ENCODE results near the gene CLNK. TPM values are rescaled to one million over a fixed set of nuclear protein-coding genes. Genes with fewer than 3 reads are reported as not detected.

Gene CLNK
- total and polyA plus RNA-seq, 2 of the 8 experiments (the other 6 are each of a cell fraction or from before 2014, with no cell fraction given) = not detected

- no peak overlapping the region for H2BK20ac ChIP-seq (ENCODE audit: low read length)
- H2BK5ac ChIP-seq (ENCODE audit: low read depth, low read length) = no peak overlapping the region
- peaks cover 0 to 2% (median 0%) of the 10 kb centered on the region in 4 experiments; a peak in 1 of 7 replicates for H3K4me1 ChIP-seq (replicated peaks in 1 of 4; ENCODE audit: control insufficient read depth in 3 of 4, insufficient read depth in 4 of 4, low read length in 3 of 4)
- H4K20me1 ChIP-seq (replicated peaks in 1 of 2; ENCODE audit: control insufficient read depth in 1 of 2, insufficient read depth in 2 of 2, low read length in 2 of 2) = no peaks in the 10 kb centered on the region
- DNase-seq (ENCODE audit: low read depth in 1 of 2, low spot score in 2 of 2) (no peak), FAIRE-seq (no peak)
- no peak overlapping the region for H4K8ac ChIP-seq (ENCODE audit: extremely low read depth, insufficient read depth, low read length)
- no peak overlapping the region for H3K4me3 ChIP-seq (ENCODE audit: extremely low read depth in 1 of 4, insufficient read depth in 2 of 4, low read depth in 3 of 4, low read length in 4 of 4)
- H3K79me1 ChIP-seq (ENCODE audit: low read depth, low read length) = no peaks in the 10 kb centered on the region
- H3K4ac ChIP-seq (replicated peaks; ENCODE audit: insufficient read length, low read depth, low read length) = no peak overlapping the region
- no peaks in the 10 kb centered on the region for H3K27me3 ChIP-seq (replicated peaks in 1 of 4; ENCODE audit: control insufficient read depth in 3 of 4, extremely low read depth in 1 of 4, insufficient read depth in 3 of 4, low read length in 3 of 4)
- no peaks in the 10 kb centered on the region for H3K79me2 ChIP-seq (ENCODE audit: control insufficient read depth in 1 of 2, insufficient read depth in 2 of 2, low read length in 2 of 2)
- ChIA-PET CTCF (ENCODE audit: partially characterized antibody) (no interaction called here), POLR2A (ENCODE audit: partially characterized antibody) (no interaction called here)
- H2AK5ac ChIP-seq (ENCODE audit: low read depth, low read length) = no peak overlapping the region
- H2BK12ac ChIP-seq (ENCODE audit: low read depth, low read length) = no peak overlapping the region
- H3K27ac ChIP-seq (ENCODE audit: low read depth, low read length) = no peak overlapping the region
- no peak overlapping the region for H2AFZ ChIP-seq (ENCODE audit: low read length)
- no peaks in the 10 kb centered on the region for H3K9me3 ChIP-seq (ENCODE audit: insufficient read depth in 2 of 2, low read depth in 1 of 2, low read length in 1 of 2)
- H3K9ac ChIP-seq (replicated peaks in 1 of 4; ENCODE audit: extremely low read depth in 1 of 4, low read depth in 3 of 4, low read length in 3 of 4) = no peak overlapping the region
- H3K36me3 ChIP-seq (ENCODE audit: control insufficient read depth in 2 of 4, insufficient read depth in 4 of 4, low read length in 3 of 4) = no peaks in the 10 kb centered on the region
- TF ChIP-seq EP300 (IDR thresholded peaks at IDR 0.05; ENCODE audit: borderline replicate concordance in 1 of 2, low read depth in 2 of 2, low read length in 2 of 2) = no peak
- no peak for TF ChIP-seq NANOG (IDR thresholded peaks at IDR 0.05; ENCODE audit: insufficient read depth, low read depth, low read length, poor library complexity, severe bottlenecking)
- no peak for TF ChIP-seq USF2 (IDR thresholded peaks at IDR 0.05; ENCODE audit: low read length)
- TF ChIP-seq ASH2L (IDR thresholded peaks at IDR 0.05; ENCODE audit: low read length) = no peak
- no peak for TF ChIP-seq POLR2A (IDR thresholded peaks at IDR 0.05; ENCODE audit: control extremely low read depth in 1 of 2, low read depth in 2 of 2, low read length in 2 of 2)
- TF ChIP-seq CBX5 (IDR thresholded peaks at IDR 0.05; ENCODE audit: low read depth, low read length) = no peak
- no peak for TF ChIP-seq MAFK (IDR thresholded peaks at IDR 0.05; ENCODE audit: low read depth, low read length)
- TF ChIP-seq SIN3A (conservative IDR thresholded peaks at IDR 0.05 in 1 of 2, IDR thresholded peaks at IDR 0.05 in 1 of 2; ENCODE audit: low read depth in 1 of 2, low read length in 2 of 2) = no peak
- no peak overlapping the region for H3K56ac ChIP-seq (replicated peaks; ENCODE audit: insufficient read length, low read depth, low read length)
- no peak overlapping the region for H2BK15ac ChIP-seq (ENCODE audit: low read length)
- 76% methylated on average over 5 of the region's 5 CpGs; no CpG with 5 or more reads in 1 of the 2 experiments for WGBS, 2 experiments (ENCODE audit: extremely low coverage in 1 of 2, insufficient coverage in 1 of 2, insufficient read length in 1 of 2, insufficient replicate concordance in 2 of 2, low coverage in 1 of 2, low lambda C conversion rate in 2 of 2, missing lambda C conversion rate in 1 of 2)
- H2BK120ac ChIP-seq (replicated peaks; ENCODE audit: low read depth, low read length) = no peak overlapping the region
- H3K14ac ChIP-seq (ENCODE audit: insufficient read length) = no peak overlapping the region
- H3K4me2 ChIP-seq (ENCODE audit: insufficient read depth in 1 of 2, low read depth in 2 of 2, low read length in 2 of 2) = no peak overlapping the region
- no peak overlapping the region for H4K91ac ChIP-seq (replicated peaks; ENCODE audit: insufficient read length, low read length)
- no peaks in the 10 kb centered on the region for H3K23me2 ChIP-seq (ENCODE audit: low read depth, low read length)
- no peak overlapping the region for H3K23ac ChIP-seq (ENCODE audit: insufficient read length)
- H3K18ac ChIP-seq (ENCODE audit: extremely low read depth, low read length) = no peak overlapping the region
- H4K5ac ChIP-seq (ENCODE audit: insufficient read length, low read depth, low read length) = no peak overlapping the region
Observed at GRCh38 chr4:10715696-10716095, 31.1 kb upstream of the CLNK start.
